ENCODE results near the gene SDHAF1.

- TF ChIP-seq CTCF (IDR thresholded peaks at IDR 0.05; ENCODE audit: poor library complexity, severe bottlenecking) (no peak), EP300 (conservative IDR thresholded peaks at IDR 0.05; ENCODE audit: poor library complexity, severe bottlenecking) (no peak), POLR2AphosphoS5 (IDR thresholded peaks at IDR 0.05) (no peak), EZH2 (IDR thresholded peaks at IDR 0.05; ENCODE audit: borderline replicate concordance, insufficient read depth, low read length, poor library complexity, severe bottlenecking) (no peak), RAD21 (conservative IDR thresholded peaks at IDR 0.05) (no peak)
Observed at GRCh38 chr19:36010402-36010801, 15.4 kb downstream of the SDHAF1 start.
